ENCODE data around the gene IQSEC1.

Gene IQSEC1

GRCh38 chr3:13116426-13116825, 43.2 kb upstream of the IQSEC1 start:
- DNase-seq (ENCODE audit: extremely low read depth, low read depth), result no peak

DNA sequence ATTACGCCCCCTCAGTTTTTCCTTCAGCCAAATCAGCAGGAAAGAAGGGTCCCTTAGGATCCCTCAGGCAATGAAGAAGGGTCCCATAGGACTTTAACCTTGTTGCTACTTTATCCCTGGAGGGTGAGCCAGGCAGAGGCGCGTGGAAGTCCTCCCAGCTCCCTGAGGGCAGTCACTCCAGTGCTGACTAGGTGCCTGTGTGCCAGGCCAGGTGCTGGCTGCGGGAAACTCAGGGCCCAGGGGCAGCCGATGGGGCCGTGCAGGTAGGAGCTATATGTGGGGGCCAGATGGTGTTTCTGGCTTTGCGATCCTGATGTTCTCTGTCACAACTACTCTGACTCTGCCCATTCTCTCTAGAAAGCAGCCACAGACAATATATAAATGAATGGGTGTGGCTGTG, 42.8 kb upstream of the IQSEC1 start:
- TF ChIP-seq CTCF (IDR thresholded peaks at IDR 0.05; ENCODE audit: low read depth, low read length), result no peak
- DNase-seq (ENCODE audit: extremely low read depth, low read depth), result no peak

More at GRCh38 chr3:13116426-13116825, 43.2 kb upstream of the IQSEC1 start:
- no peak for TF ChIP-seq CTCF (IDR thresholded peaks at IDR 0.05; ENCODE audit: low read depth, low read length)

GRCh38 chr3:13115576-13115910, 42.3 kb upstream of the IQSEC1 start:
- DNase-seq (ENCODE audit: extremely low read depth, low read depth), result no peak
- no peak for TF ChIP-seq CTCF (IDR thresholded peaks at IDR 0.05; ENCODE audit: low read depth, low read length)

DNA sequence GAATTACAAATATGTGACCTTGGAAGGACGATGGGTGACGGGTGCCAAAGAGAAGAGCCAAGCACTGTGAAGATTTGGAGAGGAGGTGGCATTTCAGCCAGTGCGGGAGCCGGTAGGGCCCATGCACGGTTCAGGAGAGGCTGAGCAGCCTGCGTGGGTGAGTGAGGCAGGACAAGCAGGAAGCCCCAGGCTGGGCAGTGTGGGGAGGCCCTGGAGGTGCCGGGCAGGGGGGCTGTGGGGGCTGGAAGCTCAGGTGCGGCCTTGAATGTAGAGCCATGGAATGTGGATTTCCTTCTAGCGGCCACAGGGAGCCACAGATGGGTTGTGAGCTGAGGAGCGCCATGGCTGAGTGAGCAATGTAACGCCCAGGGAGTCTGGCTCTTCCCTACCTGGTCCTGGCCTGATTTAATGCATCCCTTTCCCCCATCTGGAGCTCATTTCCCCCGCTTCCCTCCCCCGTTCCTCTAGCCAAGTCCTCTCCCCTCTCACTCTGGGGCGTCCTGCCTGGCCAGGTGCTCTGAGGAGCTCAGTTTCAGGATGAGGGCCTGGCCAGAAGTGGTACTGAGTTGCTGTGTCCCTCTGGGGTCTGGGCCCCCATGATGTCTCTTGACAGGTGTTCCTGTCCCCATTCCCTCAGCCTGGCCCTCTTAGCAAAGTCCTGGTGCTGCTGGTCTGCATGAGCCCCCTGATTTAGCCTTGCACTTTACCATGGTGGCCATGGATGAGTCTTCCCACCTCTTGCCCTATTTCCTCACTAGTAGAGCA, 41.8 kb upstream of the IQSEC1 start:
- DNase-seq (ENCODE audit: extremely low read depth, low read depth), result no peak
- TF ChIP-seq CTCF (IDR thresholded peaks at IDR 0.05; ENCODE audit: low read depth, low read length), result no peak

DNA sequence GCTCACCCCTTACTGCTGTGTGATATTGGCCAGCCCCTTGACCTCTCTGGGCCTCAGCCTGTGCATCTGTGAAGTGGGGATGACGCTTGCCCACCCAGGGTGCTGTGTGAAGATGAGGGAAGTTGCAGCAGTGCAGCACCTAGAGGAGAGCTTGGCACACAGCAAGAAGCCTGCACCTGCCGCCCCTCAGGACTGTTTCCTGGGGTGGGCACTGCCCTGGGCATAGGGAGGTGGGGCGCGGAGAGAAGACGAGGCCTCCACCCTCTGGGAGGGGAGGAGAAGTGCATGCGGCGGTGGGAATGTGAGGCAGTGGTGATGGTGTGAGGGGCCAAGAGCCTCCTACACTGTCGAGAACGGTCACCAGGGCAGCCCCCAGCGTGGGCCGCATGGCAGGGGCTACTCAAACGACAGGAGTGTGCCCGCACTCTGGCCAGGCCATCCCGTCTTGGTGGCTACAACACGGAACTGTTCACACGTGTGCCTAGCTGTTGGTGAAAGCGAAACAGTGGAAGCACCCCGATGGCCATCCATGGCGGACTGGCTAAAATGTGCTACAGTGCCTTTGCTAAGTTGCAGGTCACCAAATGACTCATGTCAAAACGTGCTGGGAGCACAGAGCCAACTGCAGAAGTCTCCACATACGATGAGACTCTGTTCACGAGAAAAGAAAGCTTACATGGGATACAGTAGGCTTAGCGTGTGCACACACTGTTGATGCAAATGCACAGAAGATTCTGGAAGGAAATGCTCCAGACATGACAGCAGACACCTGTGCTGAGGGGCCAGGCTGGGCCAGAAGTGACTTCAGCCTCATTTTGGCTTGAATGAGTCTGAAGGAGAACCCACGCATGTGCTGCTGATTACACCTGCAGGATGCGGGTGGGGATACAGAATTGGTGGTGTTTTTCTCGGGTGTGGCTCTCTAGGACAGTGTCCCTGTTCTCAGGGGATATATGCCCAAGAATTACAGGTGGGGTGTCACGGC, 40.4 kb upstream of the IQSEC1 start:
- no peak for DNase-seq (ENCODE audit: extremely low read depth, low read depth)
- no peak for TF ChIP-seq CTCF (IDR thresholded peaks at IDR 0.05; ENCODE audit: low read depth, low read length)

GRCh38 chr3:13112521-13113345, 39.5 kb upstream of the IQSEC1 start:
- DNase-seq (ENCODE audit: extremely low read depth, low read depth), result no peak
- no peak for TF ChIP-seq CTCF (IDR thresholded peaks at IDR 0.05; ENCODE audit: low read depth, low read length)

All from AG09319 (cell line).